GM12872 (cell line): ENCODE results near the gene UBAP1L.

Experiments used
- TF ChIP-seq, protein P1 (sequence below): IDR thresholded peaks from 3 replicates; pipeline ENCODE4 v1.5.1; 2011; ENCODE audit warnings: low read depth, mild to moderate bottlenecking, low read length, moderate library complexity; ENCODE audit not compliant: insufficient read depth

The UBAP1L gene

DNA sequence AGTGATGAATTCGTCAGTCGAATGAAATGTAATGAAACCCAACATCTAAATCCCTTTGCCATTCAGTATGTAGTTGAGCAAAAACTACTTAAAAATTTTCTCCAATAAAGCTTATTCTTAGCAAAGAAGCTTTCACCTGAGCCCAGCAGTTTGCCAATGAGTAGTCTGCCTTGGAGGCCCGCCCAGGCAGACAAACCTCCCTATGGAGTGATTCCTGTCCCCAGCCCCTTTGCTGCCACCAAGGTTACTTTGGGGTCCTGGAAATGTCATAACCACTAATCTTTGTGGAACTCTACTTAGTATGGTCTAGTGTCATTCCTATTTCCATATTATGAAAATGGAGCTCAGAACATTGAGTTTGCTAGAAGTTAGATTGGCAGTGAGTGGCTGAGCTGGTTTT, 12.1 kb downstream of the UBAP1L start:
- TF ChIP-seq, protein P1, sequence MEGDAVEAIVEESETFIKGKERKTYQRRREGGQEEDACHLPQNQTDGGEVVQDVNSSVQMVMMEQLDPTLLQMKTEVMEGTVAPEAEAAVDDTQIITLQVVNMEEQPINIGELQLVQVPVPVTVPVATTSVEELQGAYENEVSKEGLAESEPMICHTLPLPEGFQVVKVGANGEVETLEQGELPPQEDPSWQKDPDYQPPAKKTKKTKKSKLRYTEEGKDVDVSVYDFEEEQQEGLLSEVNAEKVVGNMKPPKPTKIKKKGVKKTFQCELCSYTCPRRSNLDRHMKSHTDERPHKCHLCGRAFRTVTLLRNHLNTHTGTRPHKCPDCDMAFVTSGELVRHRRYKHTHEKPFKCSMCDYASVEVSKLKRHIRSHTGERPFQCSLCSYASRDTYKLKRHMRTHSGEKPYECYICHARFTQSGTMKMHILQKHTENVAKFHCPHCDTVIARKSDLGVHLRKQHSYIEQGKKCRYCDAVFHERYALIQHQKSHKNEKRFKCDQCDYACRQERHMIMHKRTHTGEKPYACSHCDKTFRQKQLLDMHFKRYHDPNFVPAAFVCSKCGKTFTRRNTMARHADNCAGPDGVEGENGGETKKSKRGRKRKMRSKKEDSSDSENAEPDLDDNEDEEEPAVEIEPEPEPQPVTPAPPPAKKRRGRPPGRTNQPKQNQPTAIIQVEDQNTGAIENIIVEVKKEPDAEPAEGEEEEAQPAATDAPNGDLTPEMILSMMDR, result no peak

DNA sequence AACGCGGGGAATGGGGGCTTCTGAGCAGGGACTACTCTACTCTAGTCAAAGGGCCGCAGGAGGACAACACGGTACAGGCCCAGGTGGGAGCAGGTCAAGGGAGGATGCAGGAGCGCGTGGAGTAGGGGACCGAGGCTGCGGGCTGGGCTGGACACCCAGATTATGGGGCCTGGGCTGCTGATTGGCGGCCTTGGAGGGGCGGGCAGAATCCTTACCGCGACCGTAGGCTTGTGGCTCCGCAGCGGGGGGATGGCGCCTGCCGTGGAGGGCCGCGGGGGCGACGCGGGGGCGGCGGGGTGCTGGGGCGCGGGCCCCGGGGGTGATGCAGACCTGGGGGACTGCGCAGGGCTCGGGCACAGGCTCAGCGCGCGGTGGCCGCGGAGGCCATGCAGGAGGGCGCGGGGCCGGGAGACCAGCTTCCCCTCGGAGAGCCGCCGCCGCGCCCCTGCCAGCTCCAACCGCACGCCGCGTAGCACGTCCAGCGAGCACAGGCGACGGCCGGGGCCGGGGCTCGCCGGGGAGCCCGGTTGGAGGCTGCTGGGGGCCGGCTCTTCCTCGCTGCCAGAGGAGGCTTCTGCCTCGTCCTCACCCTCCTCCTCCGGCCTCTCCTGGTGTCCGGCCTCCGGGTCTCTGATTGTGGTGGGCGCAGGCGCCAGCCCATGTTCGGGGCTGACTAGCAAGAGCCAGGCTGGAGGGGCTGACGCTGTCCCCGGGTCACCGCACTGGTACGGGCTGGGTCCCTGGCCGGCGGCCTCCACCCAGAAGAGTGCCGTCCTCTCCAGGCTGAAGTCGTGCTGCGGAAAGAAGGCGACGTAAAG, 12.9 kb downstream of the UBAP1L start:
- TF ChIP-seq, protein P1, result no peak

DNA sequence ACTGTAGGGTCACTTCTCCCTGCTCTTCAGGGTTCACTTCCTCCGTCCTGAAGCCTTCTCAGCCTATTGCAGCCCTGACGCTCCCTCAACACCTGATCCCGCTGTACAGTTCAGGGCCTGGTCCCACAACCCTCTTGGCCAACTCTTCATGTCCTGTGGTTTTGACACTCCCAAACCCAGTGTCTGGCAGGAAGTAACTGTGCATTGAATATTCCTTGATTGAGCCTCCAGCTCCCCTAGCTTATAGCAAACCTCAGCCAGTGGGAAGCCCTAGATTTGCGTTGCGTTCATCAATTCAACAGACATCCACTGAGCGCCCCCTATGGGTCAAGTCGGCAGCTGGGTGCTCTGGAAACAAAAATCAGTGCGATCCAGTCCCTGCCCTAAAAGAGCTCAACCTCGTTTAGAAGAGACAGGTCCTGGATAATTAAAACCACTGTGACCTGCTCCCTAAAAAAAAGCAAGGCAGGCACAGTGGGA, 13.5 kb downstream of the UBAP1L start:
- TF ChIP-seq, protein P1, result peak; percentile 77

DNA sequence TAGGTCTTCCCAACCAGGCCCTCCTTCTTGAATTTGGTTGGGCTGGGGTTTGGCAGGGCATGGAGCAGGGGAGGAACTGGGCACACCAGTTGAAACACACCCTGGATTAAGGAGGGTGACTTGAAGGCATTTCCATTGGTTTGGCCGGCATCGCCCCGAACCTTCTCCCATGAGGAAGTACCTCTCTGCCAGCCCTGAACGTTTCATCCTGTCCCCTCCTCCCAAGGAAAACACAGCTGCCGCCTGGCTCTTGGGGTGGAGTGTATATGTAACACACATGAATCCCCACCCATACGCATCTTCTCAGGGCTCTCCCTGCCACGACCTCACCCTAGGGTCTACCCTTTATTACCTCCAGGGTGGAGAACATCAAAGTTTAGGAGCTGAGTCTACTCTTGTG, 14.6 kb downstream of the UBAP1L start:
- TF ChIP-seq, protein P1, result no peak

DNA sequence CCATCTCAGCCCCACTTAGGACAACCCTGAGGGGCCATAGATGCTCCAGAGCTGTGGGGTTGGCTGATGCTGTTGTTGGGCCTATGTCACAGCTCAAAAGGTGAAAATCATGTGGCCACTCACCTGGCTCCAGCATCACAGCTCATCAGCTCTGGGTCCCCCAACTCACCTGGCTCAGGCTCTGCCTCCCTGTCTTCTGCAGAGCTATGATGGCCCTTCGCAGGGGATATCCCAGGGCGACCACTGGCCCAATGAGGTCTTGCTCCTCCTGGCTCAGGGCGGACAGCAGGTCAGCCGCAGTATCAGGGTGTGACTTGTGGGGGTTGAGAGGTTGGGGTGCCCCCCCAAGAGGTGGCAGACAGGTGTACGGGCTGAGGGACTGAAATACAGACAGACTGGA, 15.7 kb downstream of the UBAP1L start:
- TF ChIP-seq, protein P1, result no peak

DNA sequence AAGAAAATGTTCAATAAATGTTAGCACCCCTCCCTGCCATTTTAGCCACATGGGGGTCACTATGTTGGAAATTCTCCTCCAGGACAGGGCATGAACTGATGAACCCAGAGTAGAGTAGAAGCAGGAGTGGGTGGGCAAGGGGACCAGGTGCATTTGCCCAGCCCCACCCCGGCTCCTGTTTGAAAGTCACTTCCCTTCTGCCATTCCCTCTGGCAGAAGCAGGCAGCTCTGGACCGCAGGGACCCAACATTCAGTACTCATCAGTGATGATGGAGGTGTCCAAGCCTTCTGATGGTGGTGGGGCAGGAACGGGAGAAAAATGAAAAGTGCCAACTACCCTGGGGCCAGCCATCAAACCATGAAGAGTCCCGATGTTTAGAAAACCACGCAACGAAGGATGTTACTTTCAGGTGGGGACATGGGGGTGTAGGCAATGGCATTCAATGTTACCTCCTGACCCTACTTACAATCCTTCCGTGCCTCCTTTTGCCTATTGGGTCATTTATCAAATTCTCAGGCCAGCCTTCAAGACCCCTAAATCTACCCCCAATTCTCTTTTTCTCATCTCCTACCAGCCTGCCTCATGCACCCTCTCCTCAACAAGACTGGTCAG, 17.2 kb downstream of the UBAP1L start:
- TF ChIP-seq, protein P1, result no peak

DNA sequence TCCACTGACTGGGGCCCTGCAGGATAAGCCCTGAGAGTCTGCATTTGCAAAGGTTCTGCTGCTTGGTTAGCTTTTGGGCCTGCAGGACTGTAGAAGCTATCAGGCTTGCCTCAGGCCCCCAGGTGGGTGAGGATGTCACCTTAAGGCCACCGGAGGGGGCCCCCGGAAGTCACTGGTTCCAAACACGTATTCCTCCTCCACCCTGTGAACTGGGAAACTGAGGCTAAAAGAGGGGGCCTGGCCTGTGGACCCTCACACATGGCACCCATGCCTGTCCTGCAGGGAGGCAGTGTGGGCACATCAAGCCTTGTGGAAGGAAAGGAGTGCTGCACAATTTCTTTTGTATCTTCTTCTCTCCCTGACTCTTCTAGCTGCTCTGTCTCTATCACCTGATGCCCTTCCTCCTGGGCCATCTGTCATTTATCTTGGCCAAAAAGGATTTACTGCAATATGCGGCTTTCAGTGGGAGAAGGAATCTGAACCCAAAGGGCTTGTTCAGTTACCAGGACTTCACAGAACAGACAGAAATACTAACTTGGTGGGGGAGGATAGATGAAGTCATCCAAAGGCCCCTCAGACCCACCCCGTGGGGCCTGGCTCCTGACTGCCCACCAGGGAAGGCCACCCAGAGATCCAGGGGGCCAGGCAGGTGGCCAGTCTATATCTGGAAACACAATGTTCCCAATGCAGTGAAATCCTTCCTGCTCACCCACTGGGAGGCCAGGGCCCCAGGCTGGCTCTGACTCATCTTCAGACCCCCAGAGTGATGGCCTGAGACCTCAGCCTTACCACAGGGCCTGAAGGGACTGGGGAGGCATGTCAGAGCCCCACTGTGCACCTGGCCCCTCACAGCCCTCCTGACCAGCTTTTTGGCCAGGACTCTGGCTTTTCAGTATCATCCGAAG, 18.3 kb downstream of the UBAP1L start:
- TF ChIP-seq, protein P1, result no peak
